Lung microvascular endothelial cell (primary cell): Measurements from ENCODE around the gene C2orf80. TPM values are rescaled to one million over a fixed set of nuclear protein-coding genes. Genes with fewer than 3 reads are reported as not detected.
"Not testable (repeated sequence)": the region's sequence is repeated elsewhere in the genome, so short reads cannot be mapped to it uniquely, and the experiment has no call there.

ENCODE experiments used
- DNase-seq, 2 donors: peaks; one replicate each; pipeline versions ENCODE4 v3.0.0 to v3.0.0-alpha.2; 2010; ENCODE audit warnings: low read depth in 2 of 2
- total RNA-seq: library from RNA; depleted of rRNA; stranded (reverse); fragments of >200 nt; gene quantifications from 2 replicates; pipeline ENCODE4 v1.2.1, GENCODE V29; 2014

C2orf80 gene
- not detected in 2 replicates for total RNA-seq

GRCh38 chr2:208189810-208190503, at the start of gene C2orf80:
Gene C2orf80 (minus strand): TSS chr2:208190030. CDS start chr2:208186986, 3,044 bp downstream.
- DNase-seq, result no peak

- DNase-seq, result no peak
These were observed 46.0 kb upstream of the C2orf80 start for GRCh38 chr2:208235860-208236259.

DNA sequence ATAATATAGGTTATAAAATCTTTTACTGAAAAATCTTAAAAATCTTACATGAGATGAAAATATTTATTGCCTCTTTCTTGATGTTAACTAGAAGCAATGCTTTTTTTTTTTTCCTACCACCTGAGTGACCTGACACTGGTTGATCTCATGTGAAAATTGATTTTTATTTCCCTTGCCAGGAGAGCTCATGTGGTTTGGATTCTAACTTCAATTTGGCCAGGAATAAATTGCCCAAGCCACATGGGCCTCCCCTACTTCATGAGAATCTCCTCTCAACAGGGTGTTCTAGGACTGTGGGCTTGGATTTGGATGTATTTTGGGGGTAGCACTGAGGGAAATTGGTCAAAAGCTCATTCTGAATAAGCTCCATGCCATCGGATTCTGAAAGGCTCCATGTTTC, 45.0 kb upstream of the C2orf80 start:
- no peak for DNase-seq

DNA sequence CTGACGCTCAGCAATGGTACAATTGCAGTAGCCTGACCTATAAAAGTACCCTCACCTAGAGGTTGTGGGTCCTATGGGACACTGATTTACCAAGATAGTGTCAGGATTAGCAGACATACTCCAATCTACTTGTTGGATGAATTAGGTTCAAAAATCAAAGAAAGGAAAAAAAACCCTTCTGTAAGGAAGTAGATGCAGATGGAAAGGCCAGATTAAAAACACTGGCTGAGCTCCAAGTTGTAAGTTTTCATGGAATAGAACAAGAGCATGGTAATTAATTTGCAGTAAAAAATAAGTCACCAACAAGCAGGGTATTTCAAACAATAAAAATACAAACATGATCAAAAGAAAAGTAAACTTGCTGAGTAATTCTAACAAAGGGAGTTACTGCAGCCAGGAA, 38.6 kb upstream of the C2orf80 start:
- peak; percentile 20 to 45 for DNase-seq

DNA sequence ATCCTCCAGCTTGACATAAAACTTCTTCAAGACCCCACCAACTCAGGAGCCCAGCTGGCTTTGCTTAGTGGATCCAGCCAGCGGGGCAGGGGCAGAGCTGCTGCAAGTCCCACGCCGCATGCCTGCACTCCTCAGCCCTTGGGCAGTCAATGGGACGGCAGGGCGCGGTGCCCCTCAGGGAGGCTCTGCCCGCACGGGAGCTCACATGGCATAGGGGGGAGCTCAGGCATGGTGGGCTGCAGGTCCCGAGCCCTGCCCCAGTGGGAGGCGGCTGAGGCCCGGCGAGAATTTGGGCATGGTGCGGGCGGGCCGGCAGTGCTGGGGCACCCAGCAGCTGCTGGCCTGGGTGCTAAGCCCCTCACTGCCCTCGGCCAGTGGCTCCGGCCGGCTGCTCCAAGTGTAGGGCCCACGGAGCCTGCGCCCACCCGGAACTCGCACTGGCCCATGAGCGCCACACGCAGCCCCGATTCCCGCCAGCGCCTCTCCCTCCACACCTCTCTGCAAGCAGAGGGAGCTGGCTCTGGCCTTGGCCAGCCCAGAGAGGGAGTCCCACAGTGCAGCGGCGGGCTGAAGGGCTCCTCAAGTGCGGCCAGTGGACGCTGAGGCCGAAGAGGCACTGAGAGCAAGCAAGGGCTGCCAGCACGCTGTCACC, 37.9 kb upstream of the C2orf80 start:
- DNase-seq, result no peak

- DNase-seq, result no peak
These were observed 35.0 kb upstream of the C2orf80 start for GRCh38 chr2:208224802-208225201.

DNA sequence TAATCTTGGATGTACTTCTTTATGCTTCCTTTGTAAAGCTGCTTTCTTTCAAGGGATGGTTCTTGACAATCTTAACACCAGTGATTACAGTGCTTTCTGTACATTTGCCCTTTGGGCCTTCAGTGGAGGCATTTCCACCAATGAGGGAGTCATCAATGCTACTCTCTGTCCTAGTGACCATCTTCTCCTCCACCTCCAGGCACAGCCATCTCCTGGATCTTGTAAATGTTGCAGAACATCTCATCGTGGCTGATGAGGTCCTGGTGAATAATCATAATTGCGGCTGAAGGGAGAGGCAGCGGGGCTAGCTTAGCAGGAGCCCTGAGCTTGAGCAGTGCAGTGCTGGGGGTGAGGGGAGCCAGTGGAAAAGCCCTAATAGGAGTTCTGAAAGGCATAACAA, 32.5 kb upstream of the C2orf80 start:
- DNase-seq, result no peak

- not testable (repeated sequence) for DNase-seq
These were observed 32.0 kb upstream of the C2orf80 start for GRCh38 chr2:208221873-208222272.

- DNase-seq, result no peak
These were observed 21.0 kb upstream of the C2orf80 start for GRCh38 chr2:208210688-208211451.

- no peak for DNase-seq
These were observed 18.7 kb upstream of the C2orf80 start for GRCh38 chr2:208208335-208209085.

- no peak for DNase-seq
These were observed 17.9 kb upstream of the C2orf80 start for GRCh38 chr2:208207769-208208168.

DNA sequence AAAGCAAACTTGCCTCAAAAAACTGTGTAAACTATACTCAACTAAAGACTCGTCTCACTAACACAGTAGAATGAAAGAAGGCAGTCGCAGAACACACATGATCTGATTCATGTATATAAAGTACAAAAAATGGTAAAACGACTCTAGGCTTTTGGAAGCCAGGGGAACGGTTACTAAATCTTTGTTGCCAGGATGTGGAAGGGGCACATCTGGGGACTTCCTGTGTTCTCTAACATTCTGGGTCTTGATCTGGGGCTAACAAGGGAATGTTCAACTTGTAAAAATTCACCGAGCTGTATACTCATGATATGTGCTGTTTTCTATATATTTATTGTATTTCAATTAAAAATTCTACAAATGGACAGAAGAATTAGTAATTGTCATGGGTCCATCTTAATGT, 14.3 kb upstream of the C2orf80 start:
- DNase-seq, result no peak

DNA sequence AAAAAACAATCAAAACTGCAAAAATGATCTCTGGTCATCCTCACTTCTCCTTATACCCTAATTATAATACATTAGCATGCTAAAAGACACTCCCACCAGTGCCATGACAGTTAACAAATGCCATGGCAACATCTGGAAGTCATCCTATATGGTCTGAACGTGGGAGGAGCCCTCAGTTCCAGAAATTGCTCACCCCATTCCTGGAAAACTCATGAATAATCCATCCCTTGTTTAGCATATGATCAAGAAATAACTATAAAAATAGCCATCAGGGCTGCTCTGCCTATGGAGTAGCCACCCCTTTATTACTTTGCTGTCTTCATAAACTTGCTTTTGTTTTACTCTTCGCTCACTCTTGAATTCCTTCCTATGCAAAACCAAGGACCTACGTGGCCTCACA, 5.7 kb upstream of the C2orf80 start:
- no peak for DNase-seq

- DNase-seq, result no peak
These were observed 2.9 kb upstream of the C2orf80 start for GRCh38 chr2:208192611-208193236.

- no peak for DNase-seq
These were observed 591 bp downstream of the C2orf80 start for GRCh38 chr2:208189069-208189809.

DNA sequence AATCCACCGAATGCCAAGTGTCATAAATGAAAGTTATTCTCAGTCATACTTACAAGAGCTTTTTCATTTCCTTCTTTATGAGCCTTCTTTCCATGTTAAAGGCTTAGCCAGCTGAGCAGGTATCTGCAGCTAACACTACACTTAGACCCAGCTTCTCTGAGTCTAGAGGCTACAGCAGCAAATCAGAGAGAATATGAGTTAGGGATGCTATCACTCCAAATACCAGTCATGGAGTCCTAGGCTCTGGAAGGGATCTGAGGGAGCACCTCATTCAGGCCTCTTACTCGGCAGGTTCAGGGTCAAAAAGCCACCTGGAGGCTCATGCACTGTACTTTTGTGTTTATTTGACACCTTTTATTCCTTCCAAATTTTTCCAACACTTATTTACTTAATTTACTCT, 2.9 kb downstream of the C2orf80 start:
- DNase-seq, result no peak

- no peak for DNase-seq
These were observed 3.4 kb downstream of the C2orf80 start for GRCh38 chr2:208186465-208186864.

- no peak for DNase-seq
These were observed 5.7 kb downstream of the C2orf80 start for GRCh38 chr2:208183972-208184705.

GRCh38 chr2:208183526-208183925, 6.3 kb downstream of the C2orf80 start:
- no peak for DNase-seq

DNA sequence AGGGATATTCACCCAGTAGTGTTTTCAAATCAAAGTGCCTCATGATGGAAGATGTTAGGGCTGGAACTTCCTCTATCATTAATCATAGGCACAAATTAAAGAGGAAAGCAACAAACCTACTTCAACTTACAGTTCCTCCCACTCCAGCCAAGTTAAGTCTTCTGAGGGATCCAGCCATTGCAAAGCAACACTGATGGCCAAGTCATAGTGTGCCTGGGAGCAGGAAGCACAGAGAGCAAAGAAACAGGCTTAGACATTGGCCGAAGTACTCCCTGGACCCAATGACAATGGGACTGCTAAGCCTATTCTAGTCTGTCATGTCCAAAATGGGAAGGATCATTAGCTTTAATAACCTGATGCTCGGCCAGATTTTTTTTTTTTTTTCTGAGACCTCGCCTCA, 7.0 kb downstream of the C2orf80 start:
- DNase-seq, result no peak
